ENCODE data around the gene SF3B4. TPM values are rescaled to one million over a fixed set of nuclear protein-coding genes. Genes with fewer than 3 reads are reported as not detected.

The SF3B4 gene
- total and polyA plus RNA-seq, 2 of the 13 experiments (the other 11 are each of a cell fraction or from before 2014, with no cell fraction given): 13.8 to 14.8 TPM

DNA sequence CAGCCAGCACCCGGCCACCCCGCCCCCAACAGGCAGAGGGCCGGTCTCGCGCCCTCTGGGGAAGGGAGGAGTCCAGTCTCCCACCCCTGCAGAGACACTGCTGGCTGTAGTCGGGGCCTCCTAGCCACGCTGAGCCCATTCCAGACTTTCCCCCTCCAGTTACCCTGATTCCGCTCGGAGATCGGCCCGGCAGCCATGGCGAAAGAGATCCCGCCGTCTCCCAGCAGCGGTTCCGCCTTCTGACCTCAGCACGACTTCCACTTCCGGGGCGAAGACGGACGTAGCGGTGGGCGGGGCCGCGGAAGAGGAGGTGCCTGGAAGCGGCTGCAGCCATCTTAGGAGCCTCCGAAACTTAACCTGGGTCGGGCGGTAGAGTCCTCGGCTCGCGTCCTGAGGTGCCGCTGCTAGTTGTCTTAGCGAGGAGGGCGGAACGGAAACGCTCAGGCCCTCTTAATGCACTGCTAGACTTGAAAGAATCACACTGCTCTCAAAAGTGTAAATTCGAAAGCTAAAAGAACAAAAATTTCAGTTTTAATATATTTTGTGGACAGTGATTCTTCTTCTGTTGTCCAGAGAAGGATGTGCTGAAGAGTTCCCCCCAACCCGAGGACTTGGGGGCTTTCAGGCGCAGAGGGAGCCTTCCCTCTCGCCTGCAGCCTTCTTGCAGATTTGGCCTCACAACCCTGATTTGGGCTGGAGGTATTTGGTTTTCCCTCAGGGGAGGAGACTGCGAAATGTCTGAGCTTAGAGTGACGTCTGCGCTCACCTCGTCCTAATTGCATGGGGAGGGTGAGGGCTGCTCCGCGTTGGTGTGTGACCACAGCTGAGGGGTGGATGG lies at the start of gene SF3B4 (continued):
- TF ChIP-seq, protein P1, sequence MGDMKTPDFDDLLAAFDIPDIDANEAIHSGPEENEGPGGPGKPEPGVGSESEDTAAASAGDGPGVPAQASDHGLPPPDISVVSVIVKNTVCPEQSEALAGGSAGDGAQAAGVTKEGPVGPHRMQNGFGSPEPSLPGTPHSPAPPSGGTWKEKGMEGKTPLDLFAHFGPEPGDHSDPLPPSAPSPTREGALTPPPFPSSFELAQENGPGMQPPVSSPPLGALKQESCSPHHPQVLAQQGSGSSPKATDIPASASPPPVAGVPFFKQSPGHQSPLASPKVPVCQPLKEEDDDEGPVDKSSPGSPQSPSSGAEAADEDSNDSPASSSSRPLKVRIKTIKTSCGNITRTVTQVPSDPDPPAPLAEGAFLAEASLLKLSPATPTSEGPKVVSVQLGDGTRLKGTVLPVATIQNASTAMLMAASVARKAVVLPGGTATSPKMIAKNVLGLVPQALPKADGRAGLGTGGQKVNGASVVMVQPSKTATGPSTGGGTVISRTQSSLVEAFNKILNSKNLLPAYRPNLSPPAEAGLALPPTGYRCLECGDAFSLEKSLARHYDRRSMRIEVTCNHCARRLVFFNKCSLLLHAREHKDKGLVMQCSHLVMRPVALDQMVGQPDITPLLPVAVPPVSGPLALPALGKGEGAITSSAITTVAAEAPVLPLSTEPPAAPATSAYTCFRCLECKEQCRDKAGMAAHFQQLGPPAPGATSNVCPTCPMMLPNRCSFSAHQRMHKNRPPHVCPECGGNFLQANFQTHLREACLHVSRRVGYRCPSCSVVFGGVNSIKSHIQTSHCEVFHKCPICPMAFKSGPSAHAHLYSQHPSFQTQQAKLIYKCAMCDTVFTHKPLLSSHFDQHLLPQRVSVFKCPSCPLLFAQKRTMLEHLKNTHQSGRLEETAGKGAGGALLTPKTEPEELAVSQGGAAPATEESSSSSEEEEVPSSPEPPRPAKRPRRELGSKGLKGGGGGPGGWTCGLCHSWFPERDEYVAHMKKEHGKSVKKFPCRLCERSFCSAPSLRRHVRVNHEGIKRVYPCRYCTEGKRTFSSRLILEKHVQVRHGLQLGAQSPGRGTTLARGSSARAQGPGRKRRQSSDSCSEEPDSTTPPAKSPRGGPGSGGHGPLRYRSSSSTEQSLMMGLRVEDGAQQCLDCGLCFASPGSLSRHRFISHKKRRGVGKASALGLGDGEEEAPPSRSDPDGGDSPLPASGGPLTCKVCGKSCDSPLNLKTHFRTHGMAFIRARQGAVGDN (CRISPR knock-in tag; IDR thresholded peaks at IDR 0.05): peak; percentile 87
- no peak for TF ChIP-seq HMG20B (CRISPR knock-in tag; conservative IDR thresholded peaks at IDR 0.05)
- TF ChIP-seq, protein P2, sequence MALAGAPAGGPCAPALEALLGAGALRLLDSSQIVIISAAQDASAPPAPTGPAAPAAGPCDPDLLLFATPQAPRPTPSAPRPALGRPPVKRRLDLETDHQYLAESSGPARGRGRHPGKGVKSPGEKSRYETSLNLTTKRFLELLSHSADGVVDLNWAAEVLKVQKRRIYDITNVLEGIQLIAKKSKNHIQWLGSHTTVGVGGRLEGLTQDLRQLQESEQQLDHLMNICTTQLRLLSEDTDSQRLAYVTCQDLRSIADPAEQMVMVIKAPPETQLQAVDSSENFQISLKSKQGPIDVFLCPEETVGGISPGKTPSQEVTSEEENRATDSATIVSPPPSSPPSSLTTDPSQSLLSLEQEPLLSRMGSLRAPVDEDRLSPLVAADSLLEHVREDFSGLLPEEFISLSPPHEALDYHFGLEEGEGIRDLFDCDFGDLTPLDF (CRISPR knock-in tag; IDR thresholded peaks at IDR 0.05): peak; percentile 79
- TF ChIP-seq ZNF674 (CRISPR knock-in tag; IDR thresholded peaks at IDR 0.05; ENCODE audit: low read depth): no peak
- no peak for TF ChIP-seq ZNF44 (CRISPR knock-in tag; IDR thresholded peaks at IDR 0.05)
- TF ChIP-seq RFXAP (CRISPR knock-in tag; IDR thresholded peaks at IDR 0.05; ENCODE audit: borderline replicate concordance): peak; percentile 51; the same call in 1 of the 2 replicates
- 0 out of 2 replicates have a peak, but pooled peaks have one; percentile 39 for TF ChIP-seq ZNF354B (CRISPR knock-in tag; IDR thresholded peaks at IDR 0.05)
- no peak for TF ChIP-seq ZNF75D (CRISPR knock-in tag; IDR thresholded peaks at IDR 0.05; ENCODE audit: borderline replicate concordance)
- TF ChIP-seq ELF1 (CRISPR knock-in tag; IDR thresholded peaks at IDR 0.05): peak; percentile 97
- peak; percentile 94 to 95 for TF ChIP-seq POLR2A (IDR thresholded peaks at IDR 0.05; ENCODE audit: insufficient read depth in 1 of 2, low read depth in 2 of 2, low read length in 2 of 2)
- peak; percentile 71; the same call in 1 of the 2 replicates for TF ChIP-seq SIN3A (IDR thresholded peaks at IDR 0.05; ENCODE audit: borderline replicate concordance, low read depth, low read length)
- TF ChIP-seq, protein P3, sequence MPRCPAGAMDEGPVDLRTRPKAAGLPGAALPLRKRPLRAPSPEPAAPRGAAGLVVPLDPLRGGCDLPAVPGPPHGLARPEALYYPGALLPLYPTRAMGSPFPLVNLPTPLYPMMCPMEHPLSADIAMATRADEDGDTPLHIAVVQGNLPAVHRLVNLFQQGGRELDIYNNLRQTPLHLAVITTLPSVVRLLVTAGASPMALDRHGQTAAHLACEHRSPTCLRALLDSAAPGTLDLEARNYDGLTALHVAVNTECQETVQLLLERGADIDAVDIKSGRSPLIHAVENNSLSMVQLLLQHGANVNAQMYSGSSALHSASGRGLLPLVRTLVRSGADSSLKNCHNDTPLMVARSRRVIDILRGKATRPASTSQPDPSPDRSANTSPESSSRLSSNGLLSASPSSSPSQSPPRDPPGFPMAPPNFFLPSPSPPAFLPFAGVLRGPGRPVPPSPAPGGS (CRISPR knock-in tag; IDR thresholded peaks at IDR 0.05): no peak
- TF ChIP-seq, protein P4, sequence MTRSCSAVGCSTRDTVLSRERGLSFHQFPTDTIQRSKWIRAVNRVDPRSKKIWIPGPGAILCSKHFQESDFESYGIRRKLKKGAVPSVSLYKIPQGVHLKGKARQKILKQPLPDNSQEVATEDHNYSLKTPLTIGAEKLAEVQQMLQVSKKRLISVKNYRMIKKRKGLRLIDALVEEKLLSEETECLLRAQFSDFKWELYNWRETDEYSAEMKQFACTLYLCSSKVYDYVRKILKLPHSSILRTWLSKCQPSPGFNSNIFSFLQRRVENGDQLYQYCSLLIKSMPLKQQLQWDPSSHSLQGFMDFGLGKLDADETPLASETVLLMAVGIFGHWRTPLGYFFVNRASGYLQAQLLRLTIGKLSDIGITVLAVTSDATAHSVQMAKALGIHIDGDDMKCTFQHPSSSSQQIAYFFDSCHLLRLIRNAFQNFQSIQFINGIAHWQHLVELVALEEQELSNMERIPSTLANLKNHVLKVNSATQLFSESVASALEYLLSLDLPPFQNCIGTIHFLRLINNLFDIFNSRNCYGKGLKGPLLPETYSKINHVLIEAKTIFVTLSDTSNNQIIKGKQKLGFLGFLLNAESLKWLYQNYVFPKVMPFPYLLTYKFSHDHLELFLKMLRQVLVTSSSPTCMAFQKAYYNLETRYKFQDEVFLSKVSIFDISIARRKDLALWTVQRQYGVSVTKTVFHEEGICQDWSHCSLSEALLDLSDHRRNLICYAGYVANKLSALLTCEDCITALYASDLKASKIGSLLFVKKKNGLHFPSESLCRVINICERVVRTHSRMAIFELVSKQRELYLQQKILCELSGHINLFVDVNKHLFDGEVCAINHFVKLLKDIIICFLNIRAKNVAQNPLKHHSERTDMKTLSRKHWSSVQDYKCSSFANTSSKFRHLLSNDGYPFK (CRISPR knock-in tag; IDR thresholded peaks at IDR 0.05; ENCODE audit: borderline replicate concordance): peak; percentile 95

Measured in HepG2 (cell line).